ENCODE measurements around the gene SPEF1. TPM values are rescaled to one million over a fixed set of nuclear protein-coding genes. Genes with fewer than 3 reads are reported as not detected.
A peak's percentile ranks its signal among the peaks of the same experiment; 100 is the strongest.

SPEF1 gene
- total and polyA plus RNA-seq, 2 of the 4 experiments (the other 2 are of a cell fraction), result 0.15 TPM; not detected in 1

GRCh38 chr20:3777716-3778629 is 3.3 kb downstream of the SPEF1 start:
- no TSS peak for BruUV-seq (replicated peaks)
- 6% methylated on average over 40 of the region's 70 CpGs; no CpG with 5 or more reads in 1 of the 2 experiments for WGBS, 2 experiments (ENCODE audit: extremely low coverage in 2 of 2, insufficient read length in 1 of 2)
- TF ChIP-seq MAFK (IDR thresholded peaks at IDR 0.05; ENCODE audit: low read depth, low read length) (no peak), SMC3 (IDR thresholded peaks at IDR 0.05; ENCODE audit: low read depth, low read length) (no peak), POLR2A (IDR thresholded peaks at IDR 0.05; ENCODE audit: low read depth, low read length) (no peak), USF2 (IDR thresholded peaks at IDR 0.05; ENCODE audit: low read depth, low read length) (no peak), MAZ (IDR thresholded peaks at IDR 0.05; ENCODE audit: borderline replicate concordance, low read depth, low read length) (no peak), CEBPB (IDR thresholded peaks at IDR 0.05; ENCODE audit: low read depth, low read length) (no peak), MXI1 (IDR thresholded peaks at IDR 0.05; ENCODE audit: borderline replicate concordance, low read depth, low read length) (no peak), CHD1 (IDR thresholded peaks at IDR 0.05; ENCODE audit: low read depth, low read length) (no peak), RFX5 (IDR thresholded peaks at IDR 0.05; ENCODE audit: low read depth, low read length) (no peak), RAD21 (IDR thresholded peaks at IDR 0.05; ENCODE audit: low read length) (no peak), BHLHE40 (IDR thresholded peaks at IDR 0.05; ENCODE audit: low read depth, low read length) (no peak), NFE2L2 (IDR thresholded peaks at IDR 0.05; ENCODE audit: low read depth, low read length) (no peak), RCOR1 (IDR thresholded peaks at IDR 0.05; ENCODE audit: insufficient replicate concordance, low read length) (no peak), FOS (IDR thresholded peaks at IDR 0.05; ENCODE audit: low read depth, low read length) (no peak)
- TF ChIP-seq, protein P1, sequence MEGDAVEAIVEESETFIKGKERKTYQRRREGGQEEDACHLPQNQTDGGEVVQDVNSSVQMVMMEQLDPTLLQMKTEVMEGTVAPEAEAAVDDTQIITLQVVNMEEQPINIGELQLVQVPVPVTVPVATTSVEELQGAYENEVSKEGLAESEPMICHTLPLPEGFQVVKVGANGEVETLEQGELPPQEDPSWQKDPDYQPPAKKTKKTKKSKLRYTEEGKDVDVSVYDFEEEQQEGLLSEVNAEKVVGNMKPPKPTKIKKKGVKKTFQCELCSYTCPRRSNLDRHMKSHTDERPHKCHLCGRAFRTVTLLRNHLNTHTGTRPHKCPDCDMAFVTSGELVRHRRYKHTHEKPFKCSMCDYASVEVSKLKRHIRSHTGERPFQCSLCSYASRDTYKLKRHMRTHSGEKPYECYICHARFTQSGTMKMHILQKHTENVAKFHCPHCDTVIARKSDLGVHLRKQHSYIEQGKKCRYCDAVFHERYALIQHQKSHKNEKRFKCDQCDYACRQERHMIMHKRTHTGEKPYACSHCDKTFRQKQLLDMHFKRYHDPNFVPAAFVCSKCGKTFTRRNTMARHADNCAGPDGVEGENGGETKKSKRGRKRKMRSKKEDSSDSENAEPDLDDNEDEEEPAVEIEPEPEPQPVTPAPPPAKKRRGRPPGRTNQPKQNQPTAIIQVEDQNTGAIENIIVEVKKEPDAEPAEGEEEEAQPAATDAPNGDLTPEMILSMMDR (conservative IDR thresholded peaks at IDR 0.05; ENCODE audit: low read depth, low read length), result no peak

More at GRCh38 chr20:3777716-3778629, 3.3 kb downstream of the SPEF1 start:
- CTCF ChIA-PET, result interaction anchor here (1.2 kb wide), 1 partner anchor 9 kb away, joined by 4 read pairs; the partner anchor contains the start of gene CENPB
- DNase-seq, result no peak
- Histone ChIP-seq H3K27me3 (ENCODE audit: control insufficient read depth, insufficient read depth, low read length) (peaks cover 9% of the 10 kb centered on the region; the same call in 1 of the 2 replicates), H2AFZ (replicated peaks; ENCODE audit: low read length, poor library complexity) (peak overlapping the region; percentile 99), H4K5ac (ENCODE audit: low read depth, low read length) (peak overlapping the region; percentile 64), H2BK20ac (ENCODE audit: low read depth, low read length) (no peak overlapping the region), H3K4ac (ENCODE audit: low read depth, low read length) (peak overlapping the region; percentile 72), H3K79me1 (ENCODE audit: low read depth in 1 of 2, low read length in 2 of 2) (peaks cover 2 to 12% of the 10 kb centered on the region in 2 experiments; a peak in 2 of 4 replicates), H2AK9ac (replicated peaks; ENCODE audit: low read depth, low read length, poor library complexity) (peak overlapping the region; percentile 93), H3K4me3 (ENCODE audit: insufficient read depth, low read depth, low read length) (peak overlapping the region; percentile 39), H2BK15ac (ENCODE audit: low read depth, low read length) (no peak overlapping the region; the same call in 2 of the 3 replicates), H3K36me3 (ENCODE audit: control insufficient read depth, insufficient read depth, low read length) (0 out of 2 replicates have a peak, but pooled peaks cover 2% of the 10 kb centered on the region), H3K9me1 (ENCODE audit: insufficient read depth, low read length) (peaks cover 7% of the 10 kb centered on the region; the same call in 1 of the 2 replicates), H3K9me3 (ENCODE audit: control insufficient read depth, insufficient read depth, low read length) (no peaks in the 10 kb centered on the region), H3K4me1 (ENCODE audit: control insufficient read depth, insufficient read depth, low read length) (peaks cover 4% of the 10 kb centered on the region; the same call in 1 of the 2 replicates), H3K27ac (ENCODE audit: insufficient read depth, low read length) (no peak overlapping the region), H3K14ac (replicated peaks; ENCODE audit: low read depth, low read length) (peak overlapping the region; percentile 69; the same call in 1 of the 2 replicates), H3K18ac (ENCODE audit: low read depth, low read length) (no peak overlapping the region), H3K4me2 (ENCODE audit: low read depth, low read length) (peak overlapping the region; percentile 85), H3K23ac (ENCODE audit: low read depth, low read length) (no peak overlapping the region), H3K9ac (ENCODE audit: low read depth, low read length) (peak overlapping the region; percentile 60), H3K56ac (ENCODE audit: extremely low read depth, insufficient read depth, low read length) (no peak overlapping the region), H4K91ac (ENCODE audit: insufficient read depth, low read depth, low read length) (peak overlapping the region; percentile 16; the same call in 1 of the 2 replicates), H2BK5ac (ENCODE audit: low read depth, low read length, poor library complexity, severe bottlenecking) (no peak overlapping the region), H4K8ac (ENCODE audit: low read depth in 2 of 2, low read length in 2 of 2) (peak overlapping the region; percentile 42 to 79; a peak in 2 of 4 replicates), H4K20me1 (ENCODE audit: insufficient read depth, low read length) (peaks cover 18% of the 10 kb centered on the region), H2BK120ac (ENCODE audit: low read depth, low read length) (peak overlapping the region; percentile 55), H2AK5ac (ENCODE audit: low read depth, low read length) (no peak overlapping the region)
- in situ Hi-C loops (cut with MboI; ENCODE audit: low sequenced_read_pairs) (no loop called here), dilution Hi-C loops (cut with HindIII; ENCODE audit: low sequenced_read_pairs, unreplicated experiment) (no loop called here), intact Hi-C loops (cut with micrococcal nuclease) (no loop called here)
- peak; percentile 79 for ATAC-seq (ENCODE audit: low read depth)
- POLR2A ChIA-PET (ENCODE audit: unreplicated experiment), result interaction anchor here (1.0 kb wide), 1 partner anchor 10 kb away, joined by 4 read pairs; the partner anchor contains the start of gene ADISSP

Data from IMR-90 (cell line).